ENCODE results near the gene NGEF. TPM values are rescaled to one million over a fixed set of nuclear protein-coding genes. Genes with fewer than 3 reads are reported as not detected.

NGEF gene
- total and polyA plus RNA-seq, 2 donors, result 4.1 to 4.2 TPM

GRCh38 chr2:232871835-232872736, 141.0 kb downstream of the NGEF start:
- Histone ChIP-seq H3K4me3 (ENCODE audit: low read depth, low read length) (no peak overlapping the region), H3K36me3 (ENCODE audit: insufficient read depth) (no peaks in the 10 kb centered on the region), H3K27ac (ENCODE audit: low read depth) (no peak overlapping the region), H3K4me1 (ENCODE audit: insufficient read depth) (no peaks in the 10 kb centered on the region)
- WGBS, result 86% methylated on average over 22 of the region's 22 CpGs
- DNase-seq (ENCODE audit: extremely low spot score), result no peak

- no peak overlapping the region for H3K27ac ChIP-seq (ENCODE audit: low read depth)
- no peak for DNase-seq (ENCODE audit: extremely low spot score)
- no peaks in the 10 kb centered on the region for H3K4me1 ChIP-seq (ENCODE audit: insufficient read depth)
- no peak overlapping the region for H3K4me3 ChIP-seq (ENCODE audit: low read depth, low read length)
- 79% methylated on average over 15 of the region's 15 CpGs for WGBS
- no peaks in the 10 kb centered on the region for H3K36me3 ChIP-seq (ENCODE audit: insufficient read depth)
These were observed 141.6 kb downstream of the NGEF start for GRCh38 chr2:232871418-232871834.

GRCh38 chr2:232870766-232871371, 142.2 kb downstream of the NGEF start:
- Histone ChIP-seq H3K36me3 (ENCODE audit: insufficient read depth) (no peaks in the 10 kb centered on the region), H3K4me3 (ENCODE audit: low read depth, low read length) (no peak overlapping the region), H3K27ac (ENCODE audit: low read depth) (no peak overlapping the region), H3K4me1 (ENCODE audit: insufficient read depth) (no peaks in the 10 kb centered on the region)
- no peak for DNase-seq (ENCODE audit: extremely low spot score)
- 84% methylated on average over 17 of the region's 17 CpGs for WGBS

- Histone ChIP-seq H3K4me3 (ENCODE audit: low read depth, low read length) (no peak within 1 kb of the TSS), H3K27ac (ENCODE audit: low read depth) (no peak within 1 kb of the TSS), H3K36me3 (ENCODE audit: insufficient read depth) (no peaks in the 10 kb centered on the region), H3K4me1 (ENCODE audit: insufficient read depth) (no peaks in the 10 kb centered on the region)
- 87% methylated on average over 21 of the region's 21 CpGs for WGBS
- DNase-seq (ENCODE audit: extremely low spot score), result no peak
These were observed 142.9 kb downstream of the NGEF start, which contains the start of gene SNORC for GRCh38 chr2:232870018-232870765. SNORC (plus strand) TSS chr2:232870264; CDS start chr2:232870342, 78 bp downstream.

GRCh38 chr2:232869138-232870017, 143.7 kb downstream of the NGEF start:
- whole genome bisulfite sequencing, result 67% methylated on average over 15 of the region's 15 CpGs
- no peak overlapping the region for H3K27ac ChIP-seq (ENCODE audit: low read depth)
- DNase-seq (ENCODE audit: extremely low spot score), result no peak
- H3K36me3 ChIP-seq (ENCODE audit: insufficient read depth), result peaks cover 2% of the 10 kb centered on the region
- no peak overlapping the region for H3K4me3 ChIP-seq (ENCODE audit: low read depth, low read length)
- no peaks in the 10 kb centered on the region for H3K4me1 ChIP-seq (ENCODE audit: insufficient read depth)

GRCh38 chr2:232866104-232866503, 147.0 kb downstream of the NGEF start:
- H3K27ac ChIP-seq (ENCODE audit: low read depth), result no peak overlapping the region
- no peak overlapping the region for H3K4me3 ChIP-seq (ENCODE audit: low read depth, low read length)
- WGBS, result 75% methylated on average over 4 of the region's 4 CpGs
- peaks cover 2% of the 10 kb centered on the region for H3K36me3 ChIP-seq (ENCODE audit: insufficient read depth)
- no peaks in the 10 kb centered on the region for H3K4me1 ChIP-seq (ENCODE audit: insufficient read depth)
- no peak for DNase-seq (ENCODE audit: extremely low spot score)

GRCh38 chr2:232865165-232865564, 147.9 kb downstream of the NGEF start:
- WGBS, result 95% methylated on average over 1 of the region's 1 CpG
- no peaks in the 10 kb centered on the region for H3K4me1 ChIP-seq (ENCODE audit: insufficient read depth)

GRCh38 chr2:232863996-232864395, 149.1 kb downstream of the NGEF start:
- H3K4me3 ChIP-seq (ENCODE audit: low read depth, low read length), result no peak overlapping the region
- DNase-seq (ENCODE audit: extremely low spot score), result no peak
- peaks cover 2% of the 10 kb centered on the region for H3K36me3 ChIP-seq (ENCODE audit: insufficient read depth)
- H3K27ac ChIP-seq (ENCODE audit: low read depth), result no peak overlapping the region
- WGBS, result 95% methylated on average over 2 of the region's 2 CpGs
- no peaks in the 10 kb centered on the region for H3K4me1 ChIP-seq (ENCODE audit: insufficient read depth)

More at GRCh38 chr2:232865165-232865564, 147.9 kb downstream of the NGEF start:
- H3K36me3 ChIP-seq (ENCODE audit: insufficient read depth), result peaks cover 2% of the 10 kb centered on the region
- H3K4me3 ChIP-seq (ENCODE audit: low read depth, low read length), result no peak overlapping the region
- DNase-seq (ENCODE audit: extremely low spot score), result no peak
- H3K27ac ChIP-seq (ENCODE audit: low read depth), result no peak overlapping the region

GRCh38 chr2:232861353-232861752, 151.7 kb downstream of the NGEF start:
- no peaks in the 10 kb centered on the region for H3K4me1 ChIP-seq (ENCODE audit: insufficient read depth)
- no peak overlapping the region for H3K4me3 ChIP-seq (ENCODE audit: low read depth, low read length)
- 97% methylated on average over 5 of the region's 5 CpGs for WGBS
- peaks cover 5% of the 10 kb centered on the region for H3K36me3 ChIP-seq (ENCODE audit: insufficient read depth)
- no peak overlapping the region for H3K27ac ChIP-seq (ENCODE audit: low read depth)
- no peak for DNase-seq (ENCODE audit: extremely low spot score)

- no peaks in the 10 kb centered on the region for H3K4me1 ChIP-seq (ENCODE audit: insufficient read depth)
- peaks cover 5% of the 10 kb centered on the region for H3K36me3 ChIP-seq (ENCODE audit: insufficient read depth)
- no peak overlapping the region for H3K4me3 ChIP-seq (ENCODE audit: low read depth, low read length)
- WGBS, result 94% methylated on average over 9 of the region's 9 CpGs
- DNase-seq (ENCODE audit: extremely low spot score), result no peak
- no peak overlapping the region for H3K27ac ChIP-seq (ENCODE audit: low read depth)
These were observed 152.3 kb downstream of the NGEF start for GRCh38 chr2:232860593-232861241.

GRCh38 chr2:232859385-232859916, 153.6 kb downstream of the NGEF start:
- no peaks in the 10 kb centered on the region for H3K4me1 ChIP-seq (ENCODE audit: insufficient read depth)
- peaks cover 3% of the 10 kb centered on the region for H3K36me3 ChIP-seq (ENCODE audit: insufficient read depth)
- DNase-seq (ENCODE audit: extremely low spot score), result no peak
- 88% methylated on average over 4 of the region's 4 CpGs for WGBS
- no peak overlapping the region for H3K27ac ChIP-seq (ENCODE audit: low read depth)
- H3K4me3 ChIP-seq (ENCODE audit: low read depth, low read length), result no peak overlapping the region

- H3K4me3 ChIP-seq (ENCODE audit: low read depth, low read length), result no peak overlapping the region
- H3K4me1 ChIP-seq (ENCODE audit: insufficient read depth), result no peaks in the 10 kb centered on the region
- no peak for DNase-seq (ENCODE audit: extremely low spot score)
- H3K27ac ChIP-seq (ENCODE audit: low read depth), result no peak overlapping the region
- 77% methylated on average over 4 of the region's 4 CpGs for WGBS
- peaks cover 3% of the 10 kb centered on the region for H3K36me3 ChIP-seq (ENCODE audit: insufficient read depth)
These were observed 155.9 kb downstream of the NGEF start for GRCh38 chr2:232857158-232857563.

Data from urinary bladder (tissue), 4 donors.